K562 (cell line): ENCODE data around the gene IFIT5. TPM values are rescaled to one million over a fixed set of nuclear protein-coding genes. Genes with fewer than 3 reads are reported as not detected.

Experiments
- CBFA2T2 ChIP-seq: fragments of 450-650 bp; conservative IDR thresholded peaks from 2 replicates; pipeline ENCODE4 v1.6.1; 2017; ENCODE audit warnings: mild to moderate bottlenecking
- CCNT2 ChIP-seq: IDR thresholded peaks from 2 replicates; pipeline ENCODE4 v1.6.1; 2011; ENCODE audit warnings: borderline replicate concordance, low read depth, mild to moderate bottlenecking, moderate library complexity, mixed read lengths, low read length; ENCODE audit not compliant: insufficient read length; ENCODE audit errors: extremely low read depth
- CHD7 ChIP-seq: fragments of 200-600 bp; sonication (generic); IDR thresholded peaks from one replicate; pipeline ENCODE4 v1.6.1; 2012; ENCODE audit warnings: mild to moderate bottlenecking, low read depth, low read length, inconsistent platforms
- ETV1 ChIP-seq: fragments of 450-650 bp; conservative IDR thresholded peaks from 2 replicates; pipeline ENCODE4 v1.6.1; 2016; ENCODE audit warnings: missing genetic modification characterization, control low read depth, low read depth, missing compliant biosample characterization
- HMBOX1 ChIP-seq: sonication (generic); IDR thresholded peaks from 2 replicates; pipeline ENCODE4 v1.6.1; 2016
- HOXB6 ChIP-seq: fragments of 250-450 bp; sonication (Bioruptor Pico); IDR thresholded peaks from 2 replicates; pipeline ENCODE4 v1.5.1; 2022; ENCODE audit warnings: mild to moderate bottlenecking, borderline replicate concordance
- KLF16 ChIP-seq: IDR thresholded peaks from 2 replicates; pipeline ENCODE4 v1.6.1; 2016; ENCODE audit warnings: antibody characterized with exemption
- MIER1 ChIP-seq: fragments of 450-650 bp; IDR thresholded peaks from 2 replicates; pipeline ENCODE4 v1.6.1; 2016; ENCODE audit warnings: antibody characterized with exemption, mild to moderate bottlenecking, low read depth
- NR0B1 ChIP-seq: fragments of 450-650 bp; IDR thresholded peaks from one replicate; pipeline ENCODE4 v1.6.1; 2018; ENCODE audit warnings: mild to moderate bottlenecking, moderate library complexity; ENCODE audit not compliant: partially characterized antibody
- POLR2B ChIP-seq: fragments of 450-650 bp; IDR thresholded peaks from 2 replicates; pipeline ENCODE4 v1.6.1; 2018; ENCODE audit warnings: low read depth; ENCODE audit not compliant: partially characterized antibody
- RBM39 ChIP-seq: fragments of 200-400 bp; formaldehyde crosslinking; optimal IDR thresholded peaks from 2 replicates; pipeline ENCODE3; 2018; ENCODE audit warnings: low read depth, low read length
- SUPT5H ChIP-seq: fragments of 450-650 bp; IDR thresholded peaks from 2 replicates; pipeline ENCODE4 v1.6.1; 2016
- TCFL5 ChIP-seq: fragments of 250-450 bp; sonication (Bioruptor Pico); conservative IDR thresholded peaks from 2 replicates; pipeline ENCODE4 v1.6.1; 2021; ENCODE audit warnings: mild to moderate bottlenecking, moderate library complexity, matching md5 sums
- XRCC4 ChIP-seq: IDR thresholded peaks from one replicate; pipeline ENCODE4 v1.6.1; 2011; ENCODE audit not compliant: insufficient read depth, insufficient read length; ENCODE audit errors: extremely low read depth
- ZNF232 ChIP-seq: sonication (generic); formaldehyde crosslinking; IDR thresholded peaks from 2 replicates; pipeline ENCODE4 v1.8.0; 2022; ENCODE audit warnings: mild to moderate bottlenecking, missing genetic modification reagents
- ZNF24 ChIP-seq: fragments of 450-650 bp; IDR thresholded peaks from 2 replicates; pipeline ENCODE4 v1.6.1; 2016
- ZNF830 ChIP-seq: fragments of 250-450 bp; sonication (Bioruptor Pico); IDR thresholded peaks from 2 replicates; pipeline ENCODE4 v1.5.0; 2021; ENCODE audit warnings: mild to moderate bottlenecking
- polyA plus RNA-seq, 8 experiments: library from polyadenylated mRNA; depleted of rRNA in 4 of 8; stranded (reverse) in 5 of 8; unstranded in 3 of 8; fragments of >200 nt; fragmentation: Nextera tagmentation in 2 of 8; fragmentation: Illumina TruSeq in 1 of 8; extraction: Ambion mirVana in 2 of 8; extraction: Trizol in 1 of 8; gene quantifications; 2 replicates each; pipeline versions ENCODE4 v1.2.1 to v1.2.3, GENCODE V29; 2011 to 2014; ENCODE audit warnings: inconsistent platforms in 1 of 8, missing spikeins in 1 of 8
- total RNA-seq, 7 experiments: library from RNA; depleted of rRNA in 6 of 7; stranded (reverse); fragments of >200 nt in 6 of 7; fragmentation: Illumina TruSeq in 2 of 7; extraction: Trizol in 2 of 7; gene quantifications; 2 replicates each; pipeline versions ENCODE4 v1.2.1 to v1.2.3, GENCODE V29; 2011 to 2021; ENCODE audit warnings: low replicate concordance in 1 of 7

Gene IFIT5
- total and polyA plus RNA-seq, 9 of the 15 experiments (the other 6 are each of a cell fraction or from before 2014, with no cell fraction given) = 0.04 to 0.11 (median 0.06) TPM; not detected in 5

- TF ChIP-seq CHD7 (no peak), RBM39 (no peak), ETV1 (tag) (no peak), ZNF232 (CRISPR knock-in tag) (no peak), SUPT5H (no peak), ZNF830 (no peak), HMBOX1 (0 out of 2 replicates have a peak, but pooled peaks have one; percentile 22), HOXB6 (CRISPR knock-in tag) (no peak), ZNF24 (no peak), XRCC4 (no peak), CBFA2T2 (peak; percentile 58), CCNT2 (no peak), KLF16 (0 out of 2 replicates have a peak, but pooled peaks have one; percentile 24), TCFL5 (no peak), NR0B1 (no peak), MIER1 (no peak), POLR2B (no peak)
These were observed 42.4 kb upstream of the IFIT5 start (continued) for GRCh38 chr10:89371987-89372386.
